DMS79 treated with DMSO at 0.1 percent for 48 hours (cell line): Measurements from ENCODE around the gene CYFIP1.
"Not testable (repeated sequence)": the region's sequence is repeated elsewhere in the genome, so short reads cannot be mapped to it uniquely, and the experiment has no call there.

Source experiments
- DNase-seq: peaks from one replicate; lab custom pipeline; 2025; lab: John Stamatoyannopoulos, UW

The CYFIP1 gene

GRCh38 chr15:22980189-22981050, at the start of gene CYFIP1:
Gene CYFIP1 (minus strand): TSS chr15:22980368. CDS start chr15:22947285, 33,083 bp downstream.
- DNase-seq, result peak; percentile 11

- no peak for DNase-seq
Observed at GRCh38 chr15:23026218-23026617, 46.0 kb upstream of the CYFIP1 start.

GRCh38 chr15:23022156-23022555, 42.0 kb upstream of the CYFIP1 start:
- DNase-seq, result no peak

GRCh38 chr15:23014394-23015000, 34.3 kb upstream of the CYFIP1 start:
- no peak for DNase-seq

GRCh38 chr15:23013681-23014080, 33.5 kb upstream of the CYFIP1 start:
- no peak for DNase-seq

GRCh38 chr15:23012616-23013015, 32.4 kb upstream of the CYFIP1 start:
- not testable (repeated sequence) for DNase-seq

- DNase-seq, result no peak
Observed at GRCh38 chr15:23003736-23004135, 23.6 kb upstream of the CYFIP1 start.

- no peak for DNase-seq
Observed at GRCh38 chr15:23002920-23003319, 22.8 kb upstream of the CYFIP1 start.

- DNase-seq, result no peak
Observed at GRCh38 chr15:22995795-22996194, 15.6 kb upstream of the CYFIP1 start.

- no peak for DNase-seq
Observed at GRCh38 chr15:22992024-22992326, 11.8 kb upstream of the CYFIP1 start.

GRCh38 chr15:22989576-22990477, 9.7 kb upstream of the CYFIP1 start:
- no peak for DNase-seq

- no peak for DNase-seq
Observed at GRCh38 chr15:22988811-22989210, 8.6 kb upstream of the CYFIP1 start.

GRCh38 chr15:22981931-22982330, 1.8 kb upstream of the CYFIP1 start:
- DNase-seq, result not testable (repeated sequence)

GRCh38 chr15:22981051-22981840, 1.1 kb upstream of the CYFIP1 start:
- no peak for DNase-seq

- DNase-seq, result peak; percentile 19
Observed at GRCh38 chr15:22979238-22980188, 655 bp downstream of the CYFIP1 start.

- DNase-seq, result peak; percentile 19
Observed at GRCh38 chr15:22978691-22979237, 1.4 kb downstream of the CYFIP1 start.

GRCh38 chr15:22974745-22975144, 5.4 kb downstream of the CYFIP1 start:
- no peak for DNase-seq

- DNase-seq, result no peak
Observed at GRCh38 chr15:22973987-22974386, 6.2 kb downstream of the CYFIP1 start.

GRCh38 chr15:22973286-22973685, 6.9 kb downstream of the CYFIP1 start:
- no peak for DNase-seq

GRCh38 chr15:22969489-22969888, 10.7 kb downstream of the CYFIP1 start:
- no peak for DNase-seq
